Inferior parietal cortex (tissue), 1 donor: Measurements from ENCODE around the gene ITGA11.
A peak's percentile ranks its signal among the peaks of the same experiment; 100 is the strongest.

ENCODE experiments used
- DNase-seq: peaks from one replicate; pipeline ENCODE4 v3.0.0-alpha.2; 2016; ENCODE audit errors: extremely low spot score

ITGA11 gene

DNA sequence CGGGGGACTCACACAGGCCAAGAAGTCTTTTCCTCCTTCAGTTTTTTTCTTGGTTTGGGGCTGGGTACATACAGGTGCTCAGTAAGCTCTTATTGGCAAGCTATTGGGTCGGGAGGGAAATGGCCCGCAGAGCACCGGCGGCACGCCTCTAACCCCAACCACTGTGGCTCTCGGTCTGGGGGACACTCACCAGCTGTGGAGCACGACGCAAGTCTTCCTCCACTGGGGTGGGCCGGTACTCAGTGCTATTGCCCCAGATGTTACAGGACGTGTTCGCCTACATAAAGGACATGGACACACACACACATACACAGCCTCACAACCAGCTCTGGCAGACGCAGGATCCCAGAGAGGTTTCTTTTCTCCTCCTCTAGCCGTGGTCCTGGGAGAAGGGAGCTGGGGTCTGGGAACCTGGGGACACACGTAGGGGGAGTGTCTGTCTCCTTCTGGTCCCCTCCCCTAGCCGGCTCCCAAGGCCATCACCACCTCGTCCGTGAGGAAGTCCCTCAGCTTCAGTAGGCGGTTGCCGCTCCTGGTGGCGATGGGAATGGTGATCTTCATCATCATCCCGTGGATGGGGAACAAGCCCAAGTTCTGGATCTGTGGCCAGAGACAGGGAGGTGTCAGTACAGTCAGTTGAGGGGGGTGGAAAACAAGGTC lies 121.0 kb downstream of the ITGA11 start:
- DNase-seq = no peak

DNA sequence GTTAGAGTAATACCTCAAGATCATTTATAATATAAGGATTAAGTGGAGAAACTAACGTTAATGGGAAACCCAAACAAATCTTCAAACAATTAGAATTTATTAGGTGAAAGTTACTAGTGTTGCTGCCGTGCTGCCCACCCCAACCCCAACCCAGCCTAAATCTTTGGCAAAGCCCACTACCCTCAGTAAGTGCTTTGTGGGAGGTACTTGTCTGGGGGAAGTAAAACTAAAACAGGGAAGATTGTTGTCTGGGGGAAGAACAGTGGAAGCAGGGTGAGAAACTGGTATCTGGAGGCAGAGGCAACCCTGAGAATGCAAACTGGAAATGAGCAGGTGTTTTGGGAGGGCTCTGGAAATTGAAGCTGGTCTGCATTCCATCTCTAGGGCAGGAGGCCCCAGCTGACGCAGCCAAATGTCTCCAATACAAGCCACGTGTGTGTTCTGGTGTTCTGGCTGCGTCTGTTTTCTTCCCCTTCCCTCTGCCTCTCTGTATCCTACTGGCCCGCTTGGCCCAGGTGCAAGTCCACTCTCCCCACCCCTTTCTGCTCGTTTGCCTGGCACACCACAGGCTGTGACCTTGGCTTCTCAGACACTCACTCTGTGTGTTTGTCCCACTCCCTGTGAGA lies 121.7 kb downstream of the ITGA11 start:
- no peak for DNase-seq

DNA sequence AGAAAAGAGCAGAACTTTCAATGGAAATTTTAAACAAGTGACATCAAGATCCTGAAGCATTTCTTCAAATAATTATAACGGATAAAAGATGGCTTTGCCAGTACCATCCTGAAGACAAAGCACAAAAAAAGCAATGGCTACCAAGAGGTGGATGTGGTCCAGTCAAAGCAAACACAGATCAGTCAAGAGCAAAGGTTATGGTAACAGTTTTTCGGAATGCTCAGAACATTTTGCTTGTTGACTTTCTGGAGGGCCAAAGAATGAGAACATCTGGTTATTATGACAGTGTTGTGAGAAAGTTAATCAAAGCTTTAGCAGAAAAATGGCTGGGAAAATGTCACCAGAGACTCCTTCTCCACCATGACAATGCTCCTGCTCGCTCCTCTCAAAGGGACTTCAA lies 122.9 kb downstream of the ITGA11 start:
- DNase-seq = no peak

DNA sequence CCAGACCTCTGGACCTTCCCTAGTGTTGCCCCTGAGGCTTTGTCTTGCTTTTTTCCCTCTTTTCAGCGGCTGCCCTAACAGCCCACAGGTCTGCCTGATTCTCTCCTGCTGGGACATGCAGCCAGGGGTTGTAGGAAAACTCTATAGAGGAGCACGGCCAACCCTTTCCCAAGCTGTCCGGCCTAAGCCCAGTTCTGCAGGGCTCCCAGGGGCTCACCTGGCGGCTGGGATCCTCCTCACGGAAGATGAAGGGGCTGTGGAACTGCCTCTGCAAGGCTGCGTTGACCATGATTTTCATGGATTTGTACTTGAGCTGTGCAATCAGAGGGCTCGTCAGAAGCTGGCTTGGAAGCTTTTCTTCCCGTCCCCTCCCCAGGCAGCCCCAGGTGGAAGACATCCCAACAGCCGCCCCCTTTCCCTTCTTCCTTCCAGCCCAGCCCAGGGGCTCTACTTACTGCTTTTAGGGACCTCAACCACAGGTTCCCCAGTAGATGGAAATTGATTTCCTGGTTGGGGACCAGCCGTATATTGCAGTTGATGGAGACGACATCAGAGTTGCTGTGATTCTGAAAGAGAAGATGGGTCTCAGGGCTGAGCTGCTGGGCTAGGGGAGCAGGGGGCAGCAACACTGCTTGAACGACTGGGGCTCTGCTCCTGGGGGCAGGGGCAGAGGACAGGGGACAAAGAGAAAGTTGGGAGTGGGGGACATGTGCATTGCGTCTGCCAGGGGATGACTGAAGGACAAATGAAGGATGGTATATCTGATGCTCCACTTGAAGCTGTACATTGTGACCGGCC lies 124.6 kb downstream of the ITGA11 start:
- no peak for DNase-seq

DNA sequence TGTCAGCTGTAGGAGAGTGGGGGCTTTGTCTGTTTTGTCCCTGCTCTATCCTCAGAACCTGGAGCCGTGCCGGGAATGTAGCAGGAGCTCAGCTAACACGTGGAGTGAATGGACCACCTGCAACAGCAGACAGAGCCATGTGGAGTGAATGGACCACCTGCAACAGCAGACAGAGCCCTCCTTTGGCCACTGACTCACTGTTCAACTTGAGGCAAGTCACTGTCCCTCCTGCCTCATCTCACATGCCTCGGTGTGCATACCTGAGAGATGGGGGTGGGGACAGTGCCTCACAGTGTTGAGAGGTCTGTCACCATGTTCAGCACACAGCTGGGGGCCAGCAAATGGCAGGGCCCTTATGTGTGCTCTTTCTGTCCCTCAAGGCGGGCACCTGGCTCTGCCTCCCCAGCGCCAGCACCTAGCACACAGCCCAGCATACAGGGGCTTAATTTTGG lies 126.5 kb downstream of the ITGA11 start:
- DNase-seq = no peak

DNA sequence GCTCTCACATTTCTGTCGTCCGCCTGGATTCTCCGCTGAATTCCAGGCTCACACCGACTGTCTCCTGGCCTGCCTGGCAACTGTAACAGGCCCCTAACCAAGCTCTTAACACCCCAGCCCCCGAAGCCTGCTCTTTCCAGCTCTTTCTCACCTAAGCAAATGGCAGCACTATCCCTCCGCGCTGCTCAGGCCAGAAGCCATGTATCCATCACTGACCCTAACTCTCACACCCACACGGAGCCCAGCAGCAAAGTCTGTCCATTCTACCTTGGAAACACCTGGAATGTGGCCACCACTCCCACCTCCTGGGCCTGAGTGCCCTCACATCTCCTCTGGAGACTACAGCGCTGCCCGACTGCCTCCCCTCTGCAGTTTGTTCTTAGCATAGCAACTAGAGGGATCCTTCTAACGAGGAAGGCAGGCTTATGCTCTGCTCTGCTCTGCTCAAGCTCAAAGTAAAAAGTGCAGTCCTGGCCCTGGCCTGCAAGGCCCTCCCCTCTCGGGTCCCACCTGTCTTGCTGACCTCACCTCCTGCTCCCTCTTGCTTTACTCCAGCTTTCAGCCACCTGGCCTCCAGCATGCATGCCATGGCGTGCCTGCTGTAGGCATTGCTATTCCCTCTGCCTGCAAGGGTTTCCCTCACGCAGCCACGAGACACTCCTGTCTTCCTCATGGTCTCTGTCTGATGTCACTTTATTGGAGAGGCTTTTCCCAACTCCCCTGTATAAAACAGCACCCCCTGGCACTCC lies 127.2 kb downstream of the ITGA11 start:
- no peak for DNase-seq

DNA sequence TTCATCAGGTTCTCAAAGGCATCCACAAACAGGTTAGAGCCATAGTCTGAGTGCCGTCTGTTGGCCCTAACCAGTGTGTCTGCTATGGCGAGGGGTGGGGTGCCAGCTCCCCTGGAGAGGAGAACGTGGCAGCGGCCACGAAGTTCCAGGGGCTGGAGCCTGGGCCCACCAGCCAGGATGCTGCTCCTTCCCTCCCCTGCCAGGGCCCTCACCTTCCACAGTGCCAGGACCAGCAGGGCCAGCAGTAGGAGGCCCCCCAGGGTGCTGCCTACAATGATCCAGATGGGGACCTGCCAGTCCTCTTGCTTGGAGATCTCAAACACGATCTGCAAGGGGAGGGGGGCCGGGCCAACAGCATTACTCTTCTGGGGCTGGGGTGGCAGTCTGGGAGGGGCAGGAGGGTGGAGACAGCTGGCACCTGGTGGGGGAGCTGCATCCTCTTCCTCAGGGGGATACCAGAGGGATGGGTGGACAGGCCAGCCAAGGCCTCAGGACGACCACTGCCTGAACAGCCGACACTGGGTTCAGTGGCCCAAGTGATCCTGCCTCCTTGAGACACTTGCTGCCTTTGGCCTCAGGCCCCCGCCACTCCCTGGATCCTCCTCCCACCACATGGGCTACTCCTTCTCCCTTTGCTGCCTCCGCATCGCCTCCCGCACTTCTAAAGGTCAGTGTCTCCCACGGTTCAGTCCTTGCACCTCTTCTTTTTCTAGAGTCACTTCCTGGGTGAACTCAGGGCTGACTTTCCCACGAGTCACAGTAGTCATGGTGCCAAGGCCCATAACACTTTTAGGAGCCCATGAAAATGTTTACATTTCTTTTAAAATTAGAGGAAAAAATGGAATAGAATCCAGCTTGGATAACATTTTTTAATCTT lies 128.2 kb downstream of the ITGA11 start:
- DNase-seq = no peak

DNA sequence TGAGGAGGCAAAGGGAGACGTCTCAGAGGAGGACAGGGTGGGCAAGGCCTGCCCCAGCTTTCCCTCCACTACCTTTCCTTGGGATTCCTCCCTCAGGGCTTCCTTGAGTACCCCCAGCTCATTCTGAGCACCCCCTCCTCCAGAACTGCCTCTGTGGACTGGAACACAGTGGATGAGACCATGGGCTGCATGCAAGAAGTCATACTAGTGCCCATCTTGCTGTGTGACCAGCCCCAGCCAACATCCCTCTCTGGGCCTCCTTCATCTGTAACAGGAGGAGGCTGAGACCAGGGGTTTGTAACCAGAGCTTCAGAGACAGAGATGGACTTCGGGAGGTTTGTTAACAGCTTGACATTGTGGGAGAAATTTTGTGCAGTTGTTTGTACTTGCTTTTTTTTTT lies 128.8 kb downstream of the ITGA11 start:
- no peak for DNase-seq

DNA sequence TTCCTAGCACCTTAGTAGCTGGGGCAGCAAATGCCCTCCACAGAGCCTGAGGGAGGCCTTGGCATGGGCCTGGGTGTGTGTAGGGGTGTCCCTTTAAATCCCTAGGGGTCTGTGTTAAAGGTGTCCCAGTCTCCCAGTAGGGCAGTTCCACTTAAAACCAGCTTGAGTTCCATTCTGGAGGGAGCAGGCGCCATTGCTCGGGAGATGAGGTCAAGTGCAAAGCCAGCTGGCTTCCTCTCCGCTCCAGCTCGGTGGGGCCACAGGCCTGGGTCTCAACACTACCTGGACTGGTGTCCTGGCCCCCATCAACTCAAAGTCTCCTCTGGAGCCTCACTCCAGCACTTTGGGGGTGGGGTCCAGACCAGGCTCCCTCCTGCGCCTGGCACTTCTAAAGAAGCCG lies 129.2 kb downstream of the ITGA11 start:
- no peak for DNase-seq

DNA sequence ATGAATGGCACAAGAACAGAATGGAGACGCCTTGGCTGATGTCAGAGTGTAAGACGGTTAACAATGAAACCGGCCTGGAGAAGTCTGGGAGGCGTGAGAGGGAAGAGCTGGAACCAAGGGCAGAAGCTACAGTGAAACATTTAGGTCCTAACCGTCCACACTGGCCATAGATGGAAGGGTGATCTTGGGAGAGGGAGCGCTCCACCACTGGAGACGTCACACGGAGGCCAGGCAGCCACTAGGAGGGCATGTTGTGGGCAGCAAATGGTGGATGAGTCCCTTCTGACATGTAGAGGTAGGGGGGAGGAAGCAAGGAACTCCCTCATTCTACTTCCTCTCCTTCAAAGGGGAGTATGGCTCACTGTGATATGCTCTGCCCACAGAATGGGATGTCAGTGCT lies 130.7 kb downstream of the ITGA11 start:
- DNase-seq = no peak

DNA sequence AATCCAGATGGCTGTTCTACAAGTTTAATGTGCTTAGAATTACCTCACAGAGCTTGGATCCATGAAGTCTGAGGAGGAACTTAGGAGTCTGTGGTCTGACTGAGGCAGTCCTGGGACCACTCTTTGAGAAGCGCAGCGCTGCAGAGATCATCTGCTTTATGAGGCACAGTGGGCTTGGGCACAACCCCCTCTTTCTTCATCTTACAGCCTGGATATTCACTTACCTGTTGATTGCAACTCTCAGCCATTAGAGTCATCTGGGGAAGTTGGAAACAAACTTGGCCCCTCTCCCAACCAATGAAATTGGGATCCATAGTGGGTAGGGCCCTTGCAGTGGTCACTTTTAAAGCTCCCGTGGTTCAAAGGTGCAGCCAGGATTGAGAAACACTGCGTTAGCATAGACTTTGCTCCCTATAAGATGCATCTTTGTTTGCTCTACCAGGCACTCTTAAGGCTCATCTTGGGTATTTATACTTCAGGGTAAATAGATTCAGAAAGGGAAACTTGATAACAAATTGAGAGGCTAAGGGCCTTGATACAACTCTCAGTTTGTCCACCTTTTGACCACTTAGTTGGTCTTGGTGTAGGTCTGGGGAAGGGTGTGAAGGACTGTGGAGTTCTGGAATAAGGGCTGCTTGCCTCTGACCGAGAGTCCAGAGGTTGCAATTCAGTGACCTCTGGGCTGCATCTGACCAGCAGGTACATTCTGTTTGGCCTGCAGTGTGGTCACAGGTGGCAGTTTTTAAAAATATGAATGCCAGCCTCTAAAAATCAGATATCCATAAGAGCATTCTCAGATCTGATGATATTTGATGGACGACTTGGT lies 131.6 kb downstream of the ITGA11 start:
- DNase-seq = no peak

DNA sequence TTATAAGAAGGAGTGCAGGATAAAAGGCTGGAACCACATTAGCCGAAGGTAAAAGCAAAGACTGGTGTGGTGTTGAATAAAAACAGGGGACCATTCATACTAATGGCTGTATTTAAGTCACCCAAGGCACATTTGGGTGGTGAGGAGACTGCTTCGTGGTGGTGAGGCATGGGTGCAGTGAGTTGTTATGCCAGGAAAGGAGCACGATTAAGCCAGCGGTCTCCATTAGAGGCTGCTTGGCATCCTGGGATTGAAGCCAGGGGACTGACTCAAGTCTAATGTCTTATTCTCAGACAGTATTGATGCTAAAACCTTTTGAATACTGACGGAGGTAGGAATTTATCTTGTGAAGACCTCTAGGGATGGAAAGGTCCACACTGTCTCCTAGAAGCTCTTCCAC lies 132.5 kb downstream of the ITGA11 start:
- no peak for DNase-seq

DNA sequence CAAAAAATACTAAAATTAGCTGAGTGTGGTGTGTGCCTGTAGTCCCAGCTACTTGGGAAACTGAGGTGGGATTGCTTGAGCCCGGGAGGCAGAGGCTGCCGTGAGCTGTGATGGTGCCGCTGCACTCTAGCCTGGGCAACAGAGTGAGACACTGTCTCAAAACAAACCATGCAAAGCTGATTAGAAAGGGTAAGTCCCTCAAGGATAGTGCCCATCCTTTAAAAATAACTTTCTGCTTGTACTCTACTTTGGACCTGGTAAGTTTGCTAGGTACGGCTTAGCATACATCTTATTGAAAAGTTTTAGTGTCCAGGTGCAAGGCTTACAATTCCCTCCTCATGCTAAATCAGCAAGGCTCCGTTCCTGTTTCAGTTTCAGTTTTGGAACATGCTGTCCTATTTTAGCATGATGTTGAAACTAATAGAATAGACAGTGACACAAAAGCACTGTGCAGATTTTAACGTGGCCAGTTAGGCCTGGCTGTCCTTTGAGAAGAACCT lies 133.0 kb downstream of the ITGA11 start:
- peak; percentile 54 for DNase-seq

DNA sequence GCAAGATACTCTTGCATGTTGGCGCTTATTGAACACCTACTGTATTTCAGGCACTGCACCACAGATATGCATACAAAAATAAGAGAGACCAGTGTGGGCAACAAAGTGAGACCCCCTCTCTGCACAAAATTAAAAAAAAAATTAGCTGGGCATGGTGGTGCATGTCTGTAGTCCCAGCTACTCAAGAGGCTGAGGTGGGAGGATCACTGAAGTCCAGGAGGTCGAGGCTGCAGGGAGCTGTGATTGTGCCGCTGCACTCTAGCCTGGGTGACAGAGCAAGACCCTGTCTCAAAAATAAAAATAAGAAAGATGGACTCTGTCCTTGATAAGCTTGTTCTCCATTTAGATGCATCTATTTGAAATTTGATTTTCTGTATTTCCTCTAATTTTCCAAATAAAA lies 133.6 kb downstream of the ITGA11 start:
- no peak for DNase-seq

DNA sequence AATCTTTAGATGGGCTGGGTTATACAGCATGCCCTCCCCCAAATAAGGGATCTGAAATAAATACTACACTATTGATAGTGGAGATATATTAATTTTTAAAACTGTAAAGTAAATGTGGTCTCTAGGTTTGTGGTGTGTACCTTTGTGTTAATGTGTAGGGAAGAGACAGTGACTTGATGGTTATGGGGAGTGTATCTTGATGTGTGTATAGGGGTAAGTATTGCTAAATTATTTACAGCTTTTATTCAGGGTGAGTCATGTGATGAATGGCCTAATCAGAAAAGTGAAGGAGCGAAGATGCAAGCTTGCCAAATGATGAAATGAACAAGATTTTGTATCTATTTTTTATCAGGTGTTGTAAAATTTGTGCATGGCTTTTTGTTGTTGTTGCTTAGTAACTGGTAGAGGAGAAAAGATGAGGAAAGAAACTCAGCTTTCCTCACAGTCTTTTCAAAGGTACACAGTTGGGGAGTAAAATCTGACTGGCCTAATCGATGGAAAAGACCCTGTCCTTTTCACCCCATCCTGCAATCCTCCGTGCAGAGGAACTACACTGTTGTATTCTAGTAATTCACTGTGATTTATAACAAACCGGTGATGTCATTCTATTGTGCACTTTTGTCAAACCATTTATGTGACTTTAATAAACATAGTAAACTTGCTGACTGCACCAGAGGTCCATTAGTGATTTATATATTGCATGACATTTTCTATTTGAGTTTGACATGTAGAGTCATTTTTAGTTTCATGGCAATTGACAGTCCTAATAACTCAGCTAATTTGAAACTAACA lies 136.8 kb downstream of the ITGA11 start:
- no peak for DNase-seq

DNA sequence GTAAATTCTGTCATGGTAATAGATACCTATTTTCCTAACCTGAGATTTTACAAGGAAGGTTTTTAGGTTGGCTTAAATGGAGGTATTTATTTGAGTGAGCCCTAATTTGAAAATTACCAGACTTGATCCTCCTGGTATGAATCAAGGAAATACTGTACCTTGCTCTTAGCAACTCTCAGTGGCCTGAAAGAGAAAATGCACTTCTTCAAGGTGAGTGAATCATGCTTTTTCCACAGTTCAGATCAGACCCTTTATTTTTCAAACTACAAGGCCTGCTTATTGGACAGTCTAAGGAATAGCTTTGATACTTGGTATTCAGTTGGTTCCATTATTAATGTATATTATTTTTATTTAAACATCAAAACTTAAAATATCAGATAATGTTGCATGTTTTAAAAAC lies 139.0 kb downstream of the ITGA11 start:
- DNase-seq = no peak

DNA sequence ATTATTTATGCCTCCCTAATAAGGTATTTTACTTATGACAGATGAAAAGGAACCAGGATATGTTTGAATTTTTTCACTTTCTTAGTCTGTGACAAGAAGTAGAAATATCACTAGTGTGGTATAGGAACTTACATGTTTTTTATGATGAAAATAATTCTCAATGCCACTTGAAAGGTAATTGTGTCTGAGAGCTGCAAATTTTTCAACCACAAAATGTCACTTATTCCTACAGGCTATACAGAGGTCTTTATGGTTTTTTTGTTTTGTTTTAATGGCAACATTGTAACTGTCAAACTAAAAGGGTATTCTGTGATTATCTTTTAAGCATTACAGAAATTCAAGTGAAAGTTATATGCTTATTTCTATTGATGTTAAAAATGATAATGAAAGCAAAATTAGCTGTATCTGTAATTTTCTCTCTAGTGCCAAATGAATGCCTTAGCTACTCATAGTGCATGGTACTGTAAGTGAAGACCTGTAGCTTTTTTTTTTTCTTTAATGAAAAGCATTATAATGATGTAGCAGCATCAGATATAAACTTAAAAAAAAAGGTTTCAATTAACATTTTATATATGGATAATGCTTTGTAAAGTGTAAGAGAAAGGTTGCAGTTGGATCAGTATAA lies 139.7 kb downstream of the ITGA11 start:
- DNase-seq = no peak

DNA sequence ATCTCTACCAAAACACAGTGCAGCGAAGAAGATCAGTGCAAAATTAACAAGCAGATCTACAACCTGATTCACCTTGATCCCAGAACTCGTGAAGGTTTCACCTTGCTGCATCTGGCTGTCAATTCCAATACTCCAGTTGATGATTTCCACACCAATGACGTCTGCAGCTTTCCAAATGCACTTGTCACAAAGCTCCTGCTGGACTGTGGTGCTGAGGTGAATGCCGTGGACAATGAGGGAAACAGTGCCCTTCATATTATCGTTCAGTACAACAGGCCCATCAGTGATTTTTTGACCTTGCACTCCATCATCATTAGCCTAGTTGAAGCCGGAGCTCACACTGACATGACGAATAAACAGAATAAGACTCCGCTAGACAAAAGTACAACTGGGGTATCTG lies 141.2 kb downstream of the ITGA11 start:
- no peak for DNase-seq
